SK-N-SH treated with all-trans-retinoic acid at 6 μM for 48 hours (cell line): ENCODE data around the gene SHF.

ENCODE experiments used
- ATAC-seq: fragments of 200-7000 bp; cut with Tn5 transposase; 3 replicates; pipeline ENCODE4 v1.9.1; 2020; ENCODE audit warnings: mild to moderate bottlenecking, moderate library complexity
- ARNTL ChIP-seq: fragments of 450-650 bp; formaldehyde crosslinking; IDR thresholded peaks from 2 replicates; pipeline ENCODE4 v1.5.0; 2020; ENCODE audit warnings: low read depth, mild to moderate bottlenecking, moderate library complexity, borderline replicate concordance
- BACH2 ChIP-seq: fragments of 250-450 bp; sonication (Bioruptor Pico); IDR thresholded peaks from 2 replicates; pipeline ENCODE4 v1.9.0; 2021; ENCODE audit warnings: mild to moderate bottlenecking, borderline replicate concordance
- CSDC2 ChIP-seq: fragments of 250-450 bp; sonication (Bioruptor Pico); IDR thresholded peaks from 2 replicates; pipeline ENCODE4 v1.5.0; 2020; ENCODE audit warnings: mild to moderate bottlenecking, moderate library complexity
- GLIS3 ChIP-seq: fragments of 250-450 bp; sonication (Bioruptor Pico); IDR thresholded peaks from 2 replicates; pipeline ENCODE4 v1.5.0; 2020; ENCODE audit warnings: mild to moderate bottlenecking, moderate library complexity
- ISL1 ChIP-seq: fragments of 250-450 bp; sonication (Bioruptor Pico); IDR thresholded peaks from 2 replicates; pipeline ENCODE4 v2.1.2; 2022; ENCODE audit warnings: mild to moderate bottlenecking, moderate library complexity
- OSR1 ChIP-seq: fragments of 250-450 bp; sonication (Bioruptor Pico); IDR thresholded peaks from 2 replicates; pipeline ENCODE4 v1.8.0; 2022; ENCODE audit warnings: moderate library complexity, mild to moderate bottlenecking, inconsistent platforms
- PPARA ChIP-seq: fragments of 250-450 bp; sonication (Bioruptor Pico); IDR thresholded peaks from 2 replicates; pipeline ENCODE4 v1.5.0; 2020; ENCODE audit warnings: mild to moderate bottlenecking, borderline replicate concordance
- RARB ChIP-seq: fragments of 250-450 bp; sonication (Bioruptor Pico); IDR thresholded peaks from 2 replicates; pipeline ENCODE4 v1.8.0; 2021; ENCODE audit warnings: mild to moderate bottlenecking, moderate library complexity
- SNAI2 ChIP-seq: fragments of 250-450 bp; sonication (Bioruptor Pico); IDR thresholded peaks from 2 replicates; pipeline ENCODE4 v1.5.0; 2020; ENCODE audit warnings: mild to moderate bottlenecking, moderate library complexity
- TCF4 ChIP-seq: fragments of 250-450 bp; sonication (Bioruptor Pico); IDR thresholded peaks from 2 replicates; pipeline ENCODE4 v1.8.0; 2021; ENCODE audit warnings: mild to moderate bottlenecking, moderate library complexity, borderline replicate concordance
- TOX ChIP-seq: fragments of 250-450 bp; sonication (Bioruptor Pico); IDR thresholded peaks from 2 replicates; pipeline ENCODE4 v1.8.0; 2021; ENCODE audit warnings: mild to moderate bottlenecking, moderate library complexity, borderline replicate concordance
- ZC3H10 ChIP-seq: fragments of 250-450 bp; sonication (Bioruptor Pico); IDR thresholded peaks from 2 replicates; pipeline ENCODE4 v1.5.1; 2021; ENCODE audit warnings: mild to moderate bottlenecking, moderate library complexity
- ZFP3 ChIP-seq: fragments of 250-450 bp; sonication (Bioruptor Pico); IDR thresholded peaks from 2 replicates; pipeline ENCODE4 v1.5.0; 2020; ENCODE audit warnings: mild to moderate bottlenecking, moderate library complexity
- ZNF565 ChIP-seq: fragments of 450-650 bp; formaldehyde crosslinking; conservative IDR thresholded peaks from 2 replicates; pipeline ENCODE4 v1.5.0; 2020; ENCODE audit warnings: low read depth, mild to moderate bottlenecking, moderate library complexity
- ZNF70 ChIP-seq: fragments of 450-650 bp; formaldehyde crosslinking; IDR thresholded peaks from 2 replicates; pipeline ENCODE4 v1.5.0; 2020; ENCODE audit warnings: mild to moderate bottlenecking, moderate library complexity
- TF ChIP-seq, protein P1 (sequence below): fragments of 250-450 bp; sonication (Bioruptor Pico); IDR thresholded peaks from 2 replicates; pipeline ENCODE4 v1.8.0; 2021; ENCODE audit warnings: low read depth, mild to moderate bottlenecking, moderate library complexity, borderline replicate concordance
- TF ChIP-seq, protein P2 (sequence below): fragments of 250-450 bp; sonication (Bioruptor Pico); IDR thresholded peaks from 2 replicates; pipeline ENCODE4 v1.8.0; 2020; ENCODE audit warnings: mild to moderate bottlenecking, moderate library complexity, borderline replicate concordance
- TF ChIP-seq, protein P3 (sequence below): fragments of 250-450 bp; sonication (Bioruptor Pico); IDR thresholded peaks from 2 replicates; pipeline ENCODE4 v1.5.0; 2020; ENCODE audit warnings: mild to moderate bottlenecking, moderate library complexity

The SHF gene

DNA sequence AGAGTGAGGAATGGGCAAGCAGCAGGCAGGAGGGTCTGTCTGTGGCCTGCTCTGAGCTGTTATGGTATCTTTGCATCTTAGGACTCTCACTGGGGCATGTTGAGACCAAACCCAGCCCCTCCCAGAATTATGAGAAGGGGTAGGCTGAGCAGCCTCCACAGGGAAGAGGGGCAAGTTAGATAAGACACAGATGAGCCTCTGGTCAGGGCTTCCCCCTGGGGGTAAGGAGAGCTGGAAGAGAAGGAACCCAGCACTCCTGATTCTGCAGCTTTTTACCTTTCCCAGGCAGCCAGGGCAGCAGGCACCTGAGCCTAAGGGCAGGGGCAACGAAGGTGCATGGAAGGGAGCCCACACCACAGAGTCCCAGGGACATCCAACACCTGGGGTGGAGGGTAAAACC lies 38.7 kb downstream of the SHF start:
- no peak for ATAC-seq
- TF ChIP-seq ZFP3 (CRISPR knock-in tag) (no peak), CSDC2 (CRISPR knock-in tag) (no peak), ZC3H10 (CRISPR knock-in tag) (no peak), ZNF70 (CRISPR knock-in tag) (no peak), RARB (CRISPR knock-in tag) (no peak), ARNTL (no peak), GLIS3 (no peak), TOX (CRISPR knock-in tag) (no peak), ISL1 (CRISPR knock-in tag) (no peak)
- TF ChIP-seq, protein P1, sequence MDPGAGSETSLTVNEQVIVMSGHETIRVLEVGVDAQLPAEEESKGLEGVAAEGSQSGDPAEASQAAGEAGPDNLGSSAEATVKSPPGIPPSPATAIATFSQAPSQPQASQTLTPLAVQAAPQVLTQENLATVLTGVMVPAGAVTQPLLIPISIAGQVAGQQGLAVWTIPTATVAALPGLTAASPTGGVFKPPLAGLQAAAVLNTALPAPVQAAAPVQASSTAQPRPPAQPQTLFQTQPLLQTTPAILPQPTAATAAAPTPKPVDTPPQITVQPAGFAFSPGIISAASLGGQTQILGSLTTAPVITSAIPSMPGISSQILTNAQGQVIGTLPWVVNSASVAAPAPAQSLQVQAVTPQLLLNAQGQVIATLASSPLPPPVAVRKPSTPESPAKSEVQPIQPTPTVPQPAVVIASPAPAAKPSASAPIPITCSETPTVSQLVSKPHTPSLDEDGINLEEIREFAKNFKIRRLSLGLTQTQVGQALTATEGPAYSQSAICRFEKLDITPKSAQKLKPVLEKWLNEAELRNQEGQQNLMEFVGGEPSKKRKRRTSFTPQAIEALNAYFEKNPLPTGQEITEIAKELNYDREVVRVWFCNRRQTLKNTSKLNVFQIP (CRISPR knock-in tag) = no peak
- TF ChIP-seq, protein P2, sequence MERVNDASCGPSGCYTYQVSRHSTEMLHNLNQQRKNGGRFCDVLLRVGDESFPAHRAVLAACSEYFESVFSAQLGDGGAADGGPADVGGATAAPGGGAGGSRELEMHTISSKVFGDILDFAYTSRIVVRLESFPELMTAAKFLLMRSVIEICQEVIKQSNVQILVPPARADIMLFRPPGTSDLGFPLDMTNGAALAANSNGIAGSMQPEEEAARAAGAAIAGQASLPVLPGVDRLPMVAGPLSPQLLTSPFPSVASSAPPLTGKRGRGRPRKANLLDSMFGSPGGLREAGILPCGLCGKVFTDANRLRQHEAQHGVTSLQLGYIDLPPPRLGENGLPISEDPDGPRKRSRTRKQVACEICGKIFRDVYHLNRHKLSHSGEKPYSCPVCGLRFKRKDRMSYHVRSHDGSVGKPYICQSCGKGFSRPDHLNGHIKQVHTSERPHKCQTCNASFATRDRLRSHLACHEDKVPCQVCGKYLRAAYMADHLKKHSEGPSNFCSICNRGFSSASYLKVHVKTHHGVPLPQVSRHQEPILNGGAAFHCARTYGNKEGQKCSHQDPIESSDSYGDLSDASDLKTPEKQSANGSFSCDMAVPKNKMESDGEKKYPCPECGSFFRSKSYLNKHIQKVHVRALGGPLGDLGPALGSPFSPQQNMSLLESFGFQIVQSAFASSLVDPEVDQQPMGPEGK (CRISPR knock-in tag) = no peak

DNA sequence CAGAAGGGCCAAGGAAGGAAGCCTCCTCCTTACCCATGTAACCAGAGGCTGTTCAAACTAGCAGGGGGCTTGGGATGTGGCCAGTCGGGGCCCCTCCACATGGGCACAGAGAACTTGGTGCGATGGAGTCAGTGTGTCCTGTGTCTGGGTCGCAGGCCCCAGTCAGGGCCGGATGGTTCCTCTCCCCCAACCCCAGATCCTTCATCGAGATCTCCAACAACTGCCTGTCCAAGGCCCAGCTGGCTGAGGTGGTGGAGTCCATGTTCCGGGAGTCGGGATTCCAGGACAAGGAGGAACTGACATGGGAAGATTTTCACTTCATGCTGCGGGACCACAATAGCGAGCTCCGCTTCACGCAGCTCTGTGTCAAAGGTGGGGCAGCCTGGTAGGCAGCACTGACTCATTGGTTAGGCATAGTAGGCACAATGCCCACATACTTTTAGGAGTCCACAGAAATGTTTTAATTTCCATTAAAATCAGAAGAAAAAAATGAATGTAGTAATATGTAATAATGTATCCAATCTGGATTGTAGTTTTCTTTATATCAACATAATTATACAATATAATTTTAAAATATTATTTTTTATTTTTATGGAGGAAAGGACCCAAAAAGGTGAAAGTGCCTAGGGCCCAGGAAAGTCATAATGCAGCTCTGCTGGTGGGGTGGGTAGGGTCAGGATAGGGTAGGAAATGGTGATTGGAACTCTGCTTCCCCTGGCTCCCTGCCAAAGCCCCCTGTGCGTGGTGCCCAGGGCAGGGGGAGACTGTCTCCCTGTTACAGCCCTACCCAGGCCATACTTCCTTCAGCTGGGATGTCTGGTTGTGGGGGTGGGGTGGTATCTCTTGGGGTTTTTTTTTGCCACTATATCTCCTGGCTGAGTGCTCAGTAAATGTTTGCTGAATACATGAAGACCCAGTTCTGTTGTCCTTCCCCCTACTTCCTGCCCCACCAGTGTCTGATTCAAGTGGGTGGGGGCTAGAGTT lies 39.4 kb downstream of the SHF start:
- ATAC-seq = no peak; the same call in 2 of the 3 replicates
- TF ChIP-seq ZC3H10 (CRISPR knock-in tag) (no peak), ZNF565 (CRISPR knock-in tag) (no peak), PPARA (CRISPR knock-in tag) (no peak), CSDC2 (CRISPR knock-in tag) (no peak), BACH2 (CRISPR knock-in tag) (no peak), ARNTL (no peak), OSR1 (CRISPR knock-in tag) (no peak), SNAI2 (CRISPR knock-in tag) (no peak), RARB (CRISPR knock-in tag) (no peak)
- TF ChIP-seq, protein P1 (CRISPR knock-in tag) = no peak
- TF ChIP-seq, protein P3, sequence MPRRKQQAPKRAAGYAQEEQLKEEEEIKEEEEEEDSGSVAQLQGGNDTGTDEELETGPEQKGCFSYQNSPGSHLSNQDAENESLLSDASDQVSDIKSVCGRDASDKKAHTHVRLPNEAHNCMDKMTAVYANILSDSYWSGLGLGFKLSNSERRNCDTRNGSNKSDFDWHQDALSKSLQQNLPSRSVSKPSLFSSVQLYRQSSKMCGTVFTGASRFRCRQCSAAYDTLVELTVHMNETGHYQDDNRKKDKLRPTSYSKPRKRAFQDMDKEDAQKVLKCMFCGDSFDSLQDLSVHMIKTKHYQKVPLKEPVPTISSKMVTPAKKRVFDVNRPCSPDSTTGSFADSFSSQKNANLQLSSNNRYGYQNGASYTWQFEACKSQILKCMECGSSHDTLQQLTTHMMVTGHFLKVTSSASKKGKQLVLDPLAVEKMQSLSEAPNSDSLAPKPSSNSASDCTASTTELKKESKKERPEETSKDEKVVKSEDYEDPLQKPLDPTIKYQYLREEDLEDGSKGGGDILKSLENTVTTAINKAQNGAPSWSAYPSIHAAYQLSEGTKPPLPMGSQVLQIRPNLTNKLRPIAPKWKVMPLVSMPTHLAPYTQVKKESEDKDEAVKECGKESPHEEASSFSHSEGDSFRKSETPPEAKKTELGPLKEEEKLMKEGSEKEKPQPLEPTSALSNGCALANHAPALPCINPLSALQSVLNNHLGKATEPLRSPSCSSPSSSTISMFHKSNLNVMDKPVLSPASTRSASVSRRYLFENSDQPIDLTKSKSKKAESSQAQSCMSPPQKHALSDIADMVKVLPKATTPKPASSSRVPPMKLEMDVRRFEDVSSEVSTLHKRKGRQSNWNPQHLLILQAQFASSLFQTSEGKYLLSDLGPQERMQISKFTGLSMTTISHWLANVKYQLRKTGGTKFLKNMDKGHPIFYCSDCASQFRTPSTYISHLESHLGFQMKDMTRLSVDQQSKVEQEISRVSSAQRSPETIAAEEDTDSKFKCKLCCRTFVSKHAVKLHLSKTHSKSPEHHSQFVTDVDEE (CRISPR knock-in tag) = no peak

DNA sequence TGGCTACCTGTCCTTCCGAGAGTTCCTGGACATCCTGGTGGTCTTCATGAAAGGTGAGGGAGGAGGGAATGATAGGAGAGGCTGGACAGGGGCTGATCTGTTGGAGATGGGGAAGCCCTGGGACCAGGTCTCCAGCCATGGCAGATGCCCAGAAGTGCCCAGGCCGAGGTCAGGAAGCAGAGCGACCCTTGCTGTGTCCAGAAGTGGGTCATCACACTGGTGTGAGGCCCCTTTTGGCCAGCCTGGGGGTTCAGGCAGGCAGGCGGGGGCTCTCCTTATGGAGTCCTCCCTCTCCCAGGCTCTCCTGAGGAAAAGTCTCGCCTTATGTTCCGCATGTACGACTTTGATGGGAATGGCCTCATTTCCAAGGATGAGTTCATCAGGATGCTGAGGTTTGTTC lies 40.2 kb downstream of the SHF start:
- no peak for ATAC-seq
- TF ChIP-seq TOX (CRISPR knock-in tag) = no peak
- no peak for TF ChIP-seq ZNF565 (CRISPR knock-in tag)
- no peak for TF ChIP-seq ZFP3 (CRISPR knock-in tag)
- TF ChIP-seq, protein P2 (CRISPR knock-in tag) = no peak
- TF ChIP-seq ARNTL = no peak
- no peak for TF ChIP-seq GLIS3
- no peak for TF ChIP-seq TCF4 (CRISPR knock-in tag)
